Fibroblast of the aortic adventitia (primary cell): ENCODE measurements around the gene PTPRF. TPM values are rescaled to one million over a fixed set of nuclear protein-coding genes. Genes with fewer than 3 reads are reported as not detected.

Source experiments
- DNase-seq: peaks from one replicate; pipeline ENCODE4 v3.0.0-alpha.2; 2010; ENCODE audit warnings: low read depth
- H3K4me3 ChIP-seq: 2 replicates; pipeline ENCODE4 v1.5.1; 2011; ENCODE audit warnings: low read depth, mild to moderate bottlenecking, control low read depth, low read length, moderate library complexity
- total RNA-seq: library from RNA; depleted of rRNA; stranded (reverse); fragments of >200 nt; gene quantifications from 2 replicates; pipeline ENCODE4 v1.2.3, GENCODE V29; 2012; ENCODE audit warnings: low replicate concordance
- TF ChIP-seq, protein P1 (sequence below): IDR thresholded peaks from 2 replicates; pipeline ENCODE4 v1.5.1; 2011; ENCODE audit warnings: mild to moderate bottlenecking, low read length, control low read depth, inconsistent platforms; ENCODE audit not compliant: insufficient read depth

The PTPRF gene
- total RNA-seq, 1 donor: 18.2 TPM

DNA sequence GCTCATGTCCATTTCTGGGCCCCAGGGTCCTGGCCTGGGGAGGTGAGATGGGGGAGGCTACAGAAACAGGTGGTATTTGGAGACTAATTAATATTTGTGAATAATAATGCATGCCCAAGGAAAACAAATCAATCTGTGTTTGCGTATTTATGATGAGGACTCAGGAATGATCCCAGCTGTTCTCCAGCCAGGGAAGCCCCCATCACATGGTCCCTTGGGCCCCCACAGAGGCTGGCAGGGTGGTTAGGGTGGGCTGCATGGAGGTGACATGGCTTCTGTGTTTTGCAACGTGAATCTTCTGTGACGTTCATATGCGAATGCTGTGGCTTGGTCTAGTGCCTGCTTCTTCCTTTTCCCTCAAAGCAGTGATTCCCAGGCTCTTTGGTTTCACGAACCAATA, 10.5 kb downstream of the PTPRF start:
- no peak for DNase-seq
- TF ChIP-seq, protein P1, sequence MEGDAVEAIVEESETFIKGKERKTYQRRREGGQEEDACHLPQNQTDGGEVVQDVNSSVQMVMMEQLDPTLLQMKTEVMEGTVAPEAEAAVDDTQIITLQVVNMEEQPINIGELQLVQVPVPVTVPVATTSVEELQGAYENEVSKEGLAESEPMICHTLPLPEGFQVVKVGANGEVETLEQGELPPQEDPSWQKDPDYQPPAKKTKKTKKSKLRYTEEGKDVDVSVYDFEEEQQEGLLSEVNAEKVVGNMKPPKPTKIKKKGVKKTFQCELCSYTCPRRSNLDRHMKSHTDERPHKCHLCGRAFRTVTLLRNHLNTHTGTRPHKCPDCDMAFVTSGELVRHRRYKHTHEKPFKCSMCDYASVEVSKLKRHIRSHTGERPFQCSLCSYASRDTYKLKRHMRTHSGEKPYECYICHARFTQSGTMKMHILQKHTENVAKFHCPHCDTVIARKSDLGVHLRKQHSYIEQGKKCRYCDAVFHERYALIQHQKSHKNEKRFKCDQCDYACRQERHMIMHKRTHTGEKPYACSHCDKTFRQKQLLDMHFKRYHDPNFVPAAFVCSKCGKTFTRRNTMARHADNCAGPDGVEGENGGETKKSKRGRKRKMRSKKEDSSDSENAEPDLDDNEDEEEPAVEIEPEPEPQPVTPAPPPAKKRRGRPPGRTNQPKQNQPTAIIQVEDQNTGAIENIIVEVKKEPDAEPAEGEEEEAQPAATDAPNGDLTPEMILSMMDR: no peak
- no peak overlapping the region for H3K4me3 ChIP-seq

DNA sequence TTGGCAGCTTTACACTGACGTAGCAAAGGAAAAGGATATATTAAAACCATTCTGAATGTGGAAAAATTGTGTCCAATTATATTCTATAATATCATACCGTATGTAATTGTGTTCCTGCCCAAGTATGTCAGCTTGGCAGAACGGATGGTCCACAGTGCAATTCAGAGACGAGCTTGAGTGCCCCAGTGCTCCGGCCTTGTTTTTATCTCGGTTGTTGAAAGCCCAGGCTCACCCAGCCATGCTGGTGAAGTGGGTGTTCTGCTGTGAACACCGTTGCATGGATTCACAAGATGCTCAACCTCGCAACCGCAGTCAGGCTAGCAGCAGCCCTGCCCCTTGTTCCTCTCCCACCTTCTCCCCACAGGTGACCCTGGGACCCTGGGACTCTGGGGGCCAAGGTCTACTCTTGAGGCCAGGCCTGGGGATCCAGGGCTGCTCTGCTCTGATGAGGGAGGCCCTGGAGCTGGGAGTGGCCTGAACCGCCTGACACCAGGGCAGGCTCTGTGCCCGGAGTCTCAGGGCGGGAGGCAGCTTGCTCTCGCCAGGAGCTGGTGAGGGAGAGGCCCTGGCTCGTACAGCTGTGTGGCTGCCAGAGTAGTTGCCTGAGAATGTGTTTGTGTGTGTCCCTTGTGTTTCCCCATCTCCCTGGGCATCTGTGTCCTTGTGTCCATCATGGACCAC, 11.2 kb downstream of the PTPRF start:
- no peak overlapping the region for H3K4me3 ChIP-seq
- TF ChIP-seq, protein P1: no peak
- DNase-seq: peak; percentile 67

DNA sequence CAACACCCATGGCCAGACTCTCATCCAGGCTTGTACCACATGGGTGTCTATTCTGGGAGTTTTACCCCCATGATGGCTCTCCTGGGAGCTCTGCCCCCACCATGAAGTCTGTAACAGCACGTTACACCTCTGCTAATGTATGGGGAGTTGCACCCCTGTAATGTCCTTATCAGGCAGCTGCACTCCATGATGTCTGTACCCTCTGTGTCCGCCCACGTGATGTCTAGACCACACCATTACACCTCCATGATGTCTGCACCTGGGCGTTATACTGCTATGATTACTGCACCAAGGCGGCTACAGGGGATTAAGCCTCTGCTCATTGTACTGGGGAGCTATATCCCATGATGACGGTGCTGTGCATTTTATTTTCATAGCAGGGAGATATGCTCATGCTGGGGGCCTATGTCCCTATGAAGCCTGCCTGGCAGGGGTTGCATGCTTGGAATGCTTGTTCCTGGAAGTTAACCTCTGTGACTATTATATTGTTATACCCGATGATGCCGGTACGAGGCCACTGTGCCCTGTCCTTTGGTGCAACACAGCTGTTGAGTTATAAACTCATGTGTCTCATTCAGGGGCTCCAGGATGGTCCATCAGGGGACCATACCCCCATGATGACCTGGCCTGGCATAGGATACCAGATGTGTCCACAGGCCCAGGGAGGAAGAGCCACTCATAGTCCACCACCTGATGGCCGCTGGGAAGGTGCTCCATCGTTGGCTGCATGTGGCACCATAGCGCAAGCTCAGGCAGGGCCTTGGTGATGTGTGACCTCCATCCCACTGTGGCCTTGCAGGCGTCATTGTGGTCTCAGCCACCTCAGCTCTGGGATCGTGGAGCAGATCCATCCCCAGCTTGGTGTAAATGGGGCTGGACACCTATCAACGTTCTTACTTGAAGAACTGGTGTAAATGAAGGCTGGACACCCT, 12.1 kb downstream of the PTPRF start:
- H3K4me3 ChIP-seq: no peak overlapping the region
- DNase-seq: no peak
- TF ChIP-seq, protein P1: no peak

DNA sequence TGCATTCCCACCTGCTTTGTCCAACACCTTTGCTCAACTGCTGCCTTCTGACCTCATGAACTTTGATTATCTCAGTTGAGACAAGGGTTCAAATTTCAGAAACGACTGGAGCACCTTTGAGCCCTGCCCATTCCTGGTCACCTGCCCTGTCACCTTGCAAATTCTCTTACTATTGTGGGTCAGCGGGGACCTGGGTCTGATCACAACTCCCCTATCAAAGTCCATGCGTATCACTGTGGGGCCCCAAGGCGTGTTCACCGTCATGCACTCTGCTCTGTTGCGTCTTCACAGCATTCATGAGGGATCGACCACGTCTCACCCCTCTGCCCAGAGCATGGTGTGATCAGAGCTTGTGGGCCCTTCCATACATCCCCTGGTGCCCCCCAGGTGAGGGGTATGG, 12.9 kb downstream of the PTPRF start:
- TF ChIP-seq, protein P1: no peak
- no peak for DNase-seq
- no peak overlapping the region for H3K4me3 ChIP-seq

DNA sequence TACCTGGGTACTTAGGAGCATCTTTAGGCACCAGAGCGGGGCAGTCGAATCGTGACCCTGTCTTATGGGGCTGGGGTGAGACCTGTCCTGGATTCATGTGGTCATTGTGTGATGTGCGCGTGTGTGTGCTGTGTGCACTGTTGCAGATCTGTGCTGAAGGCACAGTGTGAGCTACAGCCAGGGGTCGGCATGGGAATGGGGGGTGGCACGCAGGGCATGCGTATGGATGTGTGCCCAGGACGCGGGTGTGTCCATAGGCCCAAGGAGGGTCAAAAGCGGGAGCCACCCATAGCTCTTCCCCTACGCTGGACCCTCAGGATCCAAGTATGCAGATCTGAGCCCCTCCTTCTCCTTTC, 14.6 kb downstream of the PTPRF start:
- DNase-seq: no peak
- TF ChIP-seq, protein P1: no peak
- H3K4me3 ChIP-seq: no peak overlapping the region

DNA sequence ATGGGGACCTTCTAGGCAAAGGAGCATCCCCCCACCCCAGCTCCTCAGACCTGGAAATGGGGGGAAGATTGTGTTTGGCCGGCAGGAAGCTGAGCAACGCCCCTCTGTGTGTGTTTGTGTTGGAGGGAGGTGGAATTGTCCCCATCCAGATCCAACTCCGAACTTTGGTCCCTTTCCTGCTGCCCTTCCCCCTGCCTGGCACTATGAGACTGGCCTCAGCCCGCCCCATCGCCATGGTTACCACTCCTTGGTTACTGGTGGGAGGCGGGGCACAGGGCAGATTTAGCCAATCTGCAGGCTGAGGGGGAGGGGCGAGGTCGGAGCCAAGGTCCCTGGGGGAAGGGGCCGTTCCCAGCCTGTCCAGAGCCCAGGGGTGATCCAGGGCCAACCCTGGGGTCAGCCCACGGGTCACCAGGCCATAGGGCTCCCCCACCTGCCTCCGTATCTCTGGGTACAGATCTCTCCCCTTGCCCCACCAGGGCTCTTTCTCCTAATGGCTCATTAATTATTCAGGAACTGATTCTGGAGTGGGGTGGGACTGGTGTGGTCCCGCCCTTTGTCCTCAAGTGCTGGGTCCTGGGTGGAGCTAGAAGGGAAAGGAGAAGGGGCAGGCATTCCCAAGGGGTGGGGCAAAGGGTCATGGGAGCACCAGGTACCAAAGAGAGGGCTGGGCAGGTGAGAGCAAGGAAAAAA, 15.2 kb downstream of the PTPRF start:
- TF ChIP-seq, protein P1: no peak
- peak; percentile 44 for DNase-seq
- no peak overlapping the region for H3K4me3 ChIP-seq
